ENCODE measurements around the gene PJA1. TPM values are rescaled to one million over a fixed set of nuclear protein-coding genes. Genes with fewer than 3 reads are reported as not detected.

Gene PJA1
- polyA plus RNA-seq, 2 of the 4 experiments (the other 2 are of a cell fraction): 19.6 to 20.2 TPM

DNA sequence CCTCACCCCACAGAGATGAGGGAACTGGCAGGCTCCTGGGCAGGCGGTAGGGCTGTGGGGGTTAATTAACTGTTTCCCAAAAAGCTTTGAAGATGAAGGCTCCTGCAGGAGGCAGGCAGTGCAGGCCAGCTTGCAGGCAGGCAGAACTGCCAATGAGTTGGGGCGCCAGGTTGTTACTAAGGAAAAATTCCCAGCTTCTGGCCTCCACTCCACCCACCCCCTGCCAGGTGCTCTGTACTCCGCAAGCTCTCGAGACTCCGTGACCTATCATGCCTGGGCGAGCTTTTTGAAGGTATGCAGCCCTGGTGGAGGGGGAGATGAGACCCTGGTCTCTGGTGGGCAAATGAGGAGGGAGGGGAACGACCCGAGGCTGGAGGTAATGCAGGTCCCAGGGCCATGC is 41.8 kb downstream of the PJA1 start:
- FAIRE-seq (no peak), ATAC-seq (no peak), DNase-seq (ENCODE audit: low read depth in 1 of 2, low spot score in 1 of 2) (no peak)
- CTCF ChIA-PET: interaction anchor here (0.8 to 3.3 kb wide), 4 partner anchors 10 to 295 kb away, joined by 3 to 11 read pairs (median 6); partner anchors contain the start of gene EFNB1
- Histone ChIP-seq H3K4me1 (no peaks in the 10 kb centered on the region), H3K4me3 (no peak overlapping the region), H3K27ac (no peak overlapping the region), H3K4me2 (no peak overlapping the region), H3K9me3 (no peaks in the 10 kb centered on the region)
- no peak for TF ChIP-seq ZFP36 (IDR thresholded peaks at IDR 0.05; ENCODE audit: borderline replicate concordance, partially characterized antibody)
- WGBS (ENCODE audit: missing lambda C conversion rate): 77% methylated on average over 8 of the region's 8 CpGs
- POLR2A ChIA-PET: no interaction called here

DNA sequence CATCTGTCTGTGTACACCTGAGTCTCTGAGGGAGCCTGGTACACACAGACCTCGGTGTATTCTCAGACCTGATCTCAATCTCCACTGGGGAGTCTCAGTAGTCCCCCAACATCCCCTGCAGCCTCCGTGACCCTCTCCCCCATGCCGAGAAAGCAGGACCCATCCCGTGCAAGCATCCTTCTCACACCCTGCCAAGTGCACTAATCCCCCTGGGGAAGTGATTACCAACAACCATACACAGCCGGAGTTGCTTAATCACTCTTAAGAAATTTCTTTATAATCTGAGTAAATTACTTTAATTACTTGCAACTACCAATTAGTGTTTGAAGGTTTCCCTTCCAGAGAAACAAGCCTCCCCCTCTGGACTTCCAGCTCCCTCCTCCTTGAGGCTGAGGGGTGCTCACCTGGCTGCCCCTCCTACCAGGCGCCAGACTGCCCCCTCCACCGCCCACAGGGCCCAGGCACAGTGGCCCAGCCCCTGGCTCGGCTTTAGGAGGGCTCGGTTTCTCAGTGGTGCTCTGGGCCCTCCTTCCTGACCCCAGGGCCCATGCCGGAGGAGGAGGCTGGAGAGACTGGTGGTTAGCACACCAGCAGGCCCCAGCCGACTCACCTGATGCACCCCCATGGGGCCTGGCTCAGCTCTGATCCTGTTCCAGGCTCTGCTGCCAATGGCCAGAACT is 43.8 kb downstream of the PJA1 start:
- TF ChIP-seq HEYL (CRISPR knock-in tag; IDR thresholded peaks at IDR 0.05) (no peak), MAZ (IDR thresholded peaks at IDR 0.05; ENCODE audit: borderline replicate concordance, low read depth, low read length) (no peak), POLR2AphosphoS2 (conservative IDR thresholded peaks at IDR 0.05; ENCODE audit: low read length) (no peak), ZSCAN20 (CRISPR knock-in tag; IDR thresholded peaks at IDR 0.05) (no peak), MAFK (IDR thresholded peaks at IDR 0.05; ENCODE audit: partially characterized antibody) (no peak), HOXB5 (CRISPR knock-in tag; IDR thresholded peaks at IDR 0.05) (no peak), CBX8 (IDR thresholded peaks at IDR 0.05) (no peak), CEBPB (IDR thresholded peaks at IDR 0.05) (no peak), GATA3 (IDR thresholded peaks at IDR 0.05; ENCODE audit: borderline replicate concordance) (no peak), CHD4 (IDR thresholded peaks at IDR 0.05; ENCODE audit: borderline replicate concordance) (no peak), PHF8 (IDR thresholded peaks at IDR 0.05; ENCODE audit: borderline replicate concordance, low read depth) (no peak)
- TF ChIP-seq, protein P1, sequence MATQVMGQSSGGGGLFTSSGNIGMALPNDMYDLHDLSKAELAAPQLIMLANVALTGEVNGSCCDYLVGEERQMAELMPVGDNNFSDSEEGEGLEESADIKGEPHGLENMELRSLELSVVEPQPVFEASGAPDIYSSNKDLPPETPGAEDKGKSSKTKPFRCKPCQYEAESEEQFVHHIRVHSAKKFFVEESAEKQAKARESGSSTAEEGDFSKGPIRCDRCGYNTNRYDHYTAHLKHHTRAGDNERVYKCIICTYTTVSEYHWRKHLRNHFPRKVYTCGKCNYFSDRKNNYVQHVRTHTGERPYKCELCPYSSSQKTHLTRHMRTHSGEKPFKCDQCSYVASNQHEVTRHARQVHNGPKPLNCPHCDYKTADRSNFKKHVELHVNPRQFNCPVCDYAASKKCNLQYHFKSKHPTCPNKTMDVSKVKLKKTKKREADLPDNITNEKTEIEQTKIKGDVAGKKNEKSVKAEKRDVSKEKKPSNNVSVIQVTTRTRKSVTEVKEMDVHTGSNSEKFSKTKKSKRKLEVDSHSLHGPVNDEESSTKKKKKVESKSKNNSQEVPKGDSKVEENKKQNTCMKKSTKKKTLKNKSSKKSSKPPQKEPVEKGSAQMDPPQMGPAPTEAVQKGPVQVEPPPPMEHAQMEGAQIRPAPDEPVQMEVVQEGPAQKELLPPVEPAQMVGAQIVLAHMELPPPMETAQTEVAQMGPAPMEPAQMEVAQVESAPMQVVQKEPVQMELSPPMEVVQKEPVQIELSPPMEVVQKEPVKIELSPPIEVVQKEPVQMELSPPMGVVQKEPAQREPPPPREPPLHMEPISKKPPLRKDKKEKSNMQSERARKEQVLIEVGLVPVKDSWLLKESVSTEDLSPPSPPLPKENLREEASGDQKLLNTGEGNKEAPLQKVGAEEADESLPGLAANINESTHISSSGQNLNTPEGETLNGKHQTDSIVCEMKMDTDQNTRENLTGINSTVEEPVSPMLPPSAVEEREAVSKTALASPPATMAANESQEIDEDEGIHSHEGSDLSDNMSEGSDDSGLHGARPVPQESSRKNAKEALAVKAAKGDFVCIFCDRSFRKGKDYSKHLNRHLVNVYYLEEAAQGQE (IDR thresholded peaks at IDR 0.05): no peak
- TF ChIP-seq, protein P2, sequence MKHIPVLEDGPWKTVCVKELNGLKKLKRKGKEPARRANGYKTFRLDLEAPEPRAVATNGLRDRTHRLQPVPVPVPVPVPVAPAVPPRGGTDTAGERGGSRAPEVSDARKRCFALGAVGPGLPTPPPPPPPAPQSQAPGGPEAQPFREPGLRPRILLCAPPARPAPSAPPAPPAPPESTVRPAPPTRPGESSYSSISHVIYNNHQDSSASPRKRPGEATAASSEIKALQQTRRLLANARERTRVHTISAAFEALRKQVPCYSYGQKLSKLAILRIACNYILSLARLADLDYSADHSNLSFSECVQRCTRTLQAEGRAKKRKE (CRISPR knock-in tag; IDR thresholded peaks at IDR 0.05; ENCODE audit: low read depth): no peak
- TF ChIP-seq, protein P3, sequence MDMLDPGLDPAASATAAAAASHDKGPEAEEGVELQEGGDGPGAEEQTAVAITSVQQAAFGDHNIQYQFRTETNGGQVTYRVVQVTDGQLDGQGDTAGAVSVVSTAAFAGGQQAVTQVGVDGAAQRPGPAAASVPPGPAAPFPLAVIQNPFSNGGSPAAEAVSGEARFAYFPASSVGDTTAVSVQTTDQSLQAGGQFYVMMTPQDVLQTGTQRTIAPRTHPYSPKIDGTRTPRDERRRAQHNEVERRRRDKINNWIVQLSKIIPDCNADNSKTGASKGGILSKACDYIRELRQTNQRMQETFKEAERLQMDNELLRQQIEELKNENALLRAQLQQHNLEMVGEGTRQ (IDR thresholded peaks at IDR 0.05): no peak
- TF ChIP-seq, protein P4, sequence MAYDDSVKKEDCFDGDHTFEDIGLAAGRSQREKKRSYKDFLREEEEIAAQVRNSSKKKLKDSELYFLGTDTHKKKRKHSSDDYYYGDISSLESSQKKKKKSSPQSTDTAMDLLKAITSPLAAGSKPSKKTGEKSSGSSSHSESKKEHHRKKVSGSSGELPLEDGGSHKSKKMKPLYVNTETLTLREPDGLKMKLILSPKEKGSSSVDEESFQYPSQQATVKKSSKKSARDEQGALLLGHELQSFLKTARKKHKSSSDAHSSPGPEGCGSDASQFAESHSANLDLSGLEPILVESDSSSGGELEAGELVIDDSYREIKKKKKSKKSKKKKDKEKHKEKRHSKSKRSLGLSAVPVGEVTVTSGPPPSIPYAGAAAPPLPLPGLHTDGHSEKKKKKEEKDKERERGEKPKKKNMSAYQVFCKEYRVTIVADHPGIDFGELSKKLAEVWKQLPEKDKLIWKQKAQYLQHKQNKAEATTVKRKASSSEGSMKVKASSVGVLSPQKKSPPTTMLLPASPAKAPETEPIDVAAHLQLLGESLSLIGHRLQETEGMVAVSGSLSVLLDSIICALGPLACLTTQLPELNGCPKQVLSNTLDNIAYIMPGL (CRISPR knock-in tag; IDR thresholded peaks at IDR 0.05; ENCODE audit: borderline replicate concordance): no peak
- H3K27ac ChIP-seq: no peak overlapping the region
- H3K4me2 ChIP-seq: no peak overlapping the region
- H3K4me3 ChIP-seq: no peak overlapping the region
- FAIRE-seq: no peak
- 72% methylated on average over 5 of the region's 11 CpGs for WGBS (ENCODE audit: missing lambda C conversion rate)
- ATAC-seq: no peak
- DNase-seq (ENCODE audit: low read depth in 1 of 2, low spot score in 1 of 2): no peak
- ChIA-PET POLR2A (no interaction called here), CTCF (interaction anchor here (1.1 kb wide), 1 partner anchor 100 kb away, joined by 5 read pairs; no protein-coding TSS in a partner anchor)
- H3K4me1 ChIP-seq: no peaks in the 10 kb centered on the region
- no peaks in the 10 kb centered on the region for H3K9me3 ChIP-seq
